Measurements from ENCODE around the gene NDUFAF2.

The NDUFAF2 gene

GRCh38 chr5:61100437-61100836, 155.4 kb downstream of the NDUFAF2 start:
- no peak for TF ChIP-seq CTCF (conservative IDR thresholded peaks at IDR 0.05; ENCODE audit: low read depth)
- ChIA-PET CTCF (no interaction called here), POLR2A (ENCODE audit: low non-redundant PET) (no interaction called here)
- no peak for DNase-seq (ENCODE audit: low spot score)
- H3K27ac ChIP-seq = no peak overlapping the region

DNA sequence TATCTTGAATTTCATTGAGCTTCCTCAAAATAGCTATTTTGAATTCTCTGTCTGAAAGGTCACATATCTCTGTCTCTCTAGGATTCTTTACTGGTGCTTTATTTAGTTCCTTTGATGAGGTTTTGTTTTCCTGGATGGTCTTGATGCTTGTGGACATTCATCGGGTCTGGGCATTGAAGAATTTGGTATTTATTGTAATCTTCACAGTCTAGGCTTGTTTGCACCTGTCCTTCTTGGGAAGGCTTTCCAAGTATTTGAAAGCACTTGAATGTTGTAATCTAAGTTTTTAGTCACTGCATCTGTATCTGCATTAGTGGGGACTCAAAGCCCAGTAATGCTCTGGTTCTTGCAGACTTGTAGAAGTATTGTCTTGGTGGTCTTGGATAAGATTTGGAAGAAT, 169.4 kb downstream of the NDUFAF2 start:
- no peak for DNase-seq (ENCODE audit: low spot score)
- H3K27ac ChIP-seq = no peak overlapping the region
- TF ChIP-seq CTCF (conservative IDR thresholded peaks at IDR 0.05; ENCODE audit: low read depth) = no peak
- POLR2A ChIA-PET (ENCODE audit: low non-redundant PET) = no interaction called here
- CTCF ChIA-PET = no interaction called here

DNA sequence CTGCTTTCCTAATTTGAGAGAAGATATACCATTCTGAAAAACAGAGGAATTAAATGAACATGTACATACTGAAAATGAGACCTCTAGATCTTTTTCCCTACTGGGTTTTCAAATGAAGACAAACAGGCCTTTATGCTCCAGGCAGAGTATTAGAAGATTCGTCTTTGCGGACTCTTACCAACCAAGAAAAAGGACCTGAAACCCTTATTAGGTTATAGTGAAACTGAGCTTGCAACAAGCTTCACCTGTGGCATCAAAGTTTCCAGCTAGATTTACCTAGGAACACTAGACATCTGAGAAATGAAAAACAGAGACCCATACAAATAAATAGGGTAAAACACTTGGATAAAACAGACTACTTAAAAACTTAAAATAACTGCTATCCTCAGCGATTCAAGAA, 171.0 kb downstream of the NDUFAF2 start:
- no peak for DNase-seq (ENCODE audit: low spot score)
- ChIA-PET POLR2A (ENCODE audit: low non-redundant PET) (no interaction called here), CTCF (interaction anchor here (0.7 kb wide), 1 partner anchor 307 kb away, joined by 3 read pairs; no protein-coding TSS in a partner anchor)
- no peak for TF ChIP-seq CTCF (conservative IDR thresholded peaks at IDR 0.05; ENCODE audit: low read depth)
- H3K27ac ChIP-seq = no peak overlapping the region

GRCh38 chr5:61119066-61119465, 174.1 kb downstream of the NDUFAF2 start:
- ChIA-PET CTCF (interaction anchor here (0.7 kb wide), 2 partner anchors 12 to 82 kb away, joined by 3 to 4 read pairs; no protein-coding TSS in a partner anchor), POLR2A (ENCODE audit: low non-redundant PET) (no interaction called here)
- H3K27ac ChIP-seq = no peak overlapping the region
- DNase-seq (ENCODE audit: low spot score) = no peak
- TF ChIP-seq CTCF (conservative IDR thresholded peaks at IDR 0.05; ENCODE audit: low read depth) = no peak

- TF ChIP-seq CTCF (conservative IDR thresholded peaks at IDR 0.05; ENCODE audit: low read depth) = no peak
- CTCF ChIA-PET = no interaction called here
- H3K27ac ChIP-seq = no peak overlapping the region
- DNase-seq (ENCODE audit: low spot score) = peak; percentile 13
- POLR2A ChIA-PET (ENCODE audit: low non-redundant PET) = no interaction called here
These were observed 175.5 kb downstream of the NDUFAF2 start for GRCh38 chr5:61120534-61120933.

- H3K27ac ChIP-seq = no peak overlapping the region
- POLR2A ChIA-PET (ENCODE audit: low non-redundant PET) = no interaction called here
- TF ChIP-seq CTCF (conservative IDR thresholded peaks at IDR 0.05; ENCODE audit: low read depth) = no peak
- CTCF ChIA-PET = no interaction called here
- no peak for DNase-seq (ENCODE audit: low spot score)
These were observed 178.1 kb downstream of the NDUFAF2 start for GRCh38 chr5:61123145-61123544.

GRCh38 chr5:61130289-61130688, 185.3 kb downstream of the NDUFAF2 start:
- no peak overlapping the region for H3K27ac ChIP-seq
- ChIA-PET POLR2A (ENCODE audit: low non-redundant PET) (no interaction called here), CTCF (no interaction called here)
- TF ChIP-seq CTCF (conservative IDR thresholded peaks at IDR 0.05; ENCODE audit: low read depth) = no peak
- no peak for DNase-seq (ENCODE audit: low spot score)

Measured in RWPE1 (cell line).